ENCODE data around the gene CEP68.

Gene CEP68

GRCh38 chr2:65085148-65085547, 28.9 kb downstream of the CEP68 start:
- Histone ChIP-seq H3K4me3 (ENCODE audit: low read length, poor library complexity, severe bottlenecking) (no peak overlapping the region), H3K9me3 (ENCODE audit: insufficient read depth, low read depth, low read length) (no peaks in the 10 kb centered on the region), H3K4me1 (ENCODE audit: insufficient read depth, low read length, poor library complexity, severe bottlenecking) (peaks cover 5% of the 10 kb centered on the region), H3K79me2 (ENCODE audit: insufficient read depth, low read length) (no peaks in the 10 kb centered on the region; the same call in 1 of the 2 replicates), H3K36me3 (ENCODE audit: insufficient read depth, low read length) (peaks cover 86% of the 10 kb centered on the region), H3K27me3 (ENCODE audit: insufficient read depth, low read length, poor library complexity, severe bottlenecking) (no peaks in the 10 kb centered on the region), H3K4me2 (ENCODE audit: low read depth, low read length, poor library complexity, severe bottlenecking) (no peak overlapping the region), H3K9ac (ENCODE audit: low read depth, low read length, poor library complexity, severe bottlenecking) (no peak overlapping the region), H2AFZ (ENCODE audit: low read length) (no peak overlapping the region), H4K20me1 (ENCODE audit: insufficient read depth, low read length, poor library complexity, severe bottlenecking) (no peaks in the 10 kb centered on the region), H3K9me2 (replicated peaks; ENCODE audit: low read depth, low read length) (no peaks in the 10 kb centered on the region), H3F3A (ENCODE audit: low read depth) (no peaks in the 10 kb centered on the region)
- TF ChIP-seq CTCF (conservative IDR thresholded peaks at IDR 0.05; ENCODE audit: low read length), result no peak

DNA sequence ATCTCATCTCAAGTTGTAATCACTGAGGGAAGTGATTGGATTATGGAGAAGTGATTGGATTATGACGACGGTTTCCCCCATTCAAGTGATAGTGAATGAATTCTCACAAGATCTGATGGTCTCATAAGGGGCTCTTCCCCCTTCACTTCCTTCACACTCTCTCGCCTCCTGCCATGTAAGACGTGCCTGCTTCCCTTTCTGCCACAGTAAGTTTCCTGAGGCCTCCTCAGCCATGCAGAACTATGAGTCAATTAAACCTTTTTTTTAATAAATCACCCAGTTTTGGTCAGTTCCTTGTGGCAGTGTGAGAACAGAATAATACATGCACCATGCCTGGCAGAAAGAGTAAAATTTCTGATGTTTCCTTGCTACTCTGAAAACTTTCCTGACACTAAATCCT, 36.6 kb downstream of the CEP68 start:
- TF ChIP-seq CTCF (conservative IDR thresholded peaks at IDR 0.05; ENCODE audit: low read length) (no peak), EZH2phosphoT487 (IDR thresholded peaks at IDR 0.05; ENCODE audit: borderline replicate concordance) (no peak)
- Histone ChIP-seq H3K4me1 (ENCODE audit: insufficient read depth, low read length, poor library complexity, severe bottlenecking) (peaks cover 2% of the 10 kb centered on the region), H3K9me3 (ENCODE audit: insufficient read depth, low read depth, low read length) (no peaks in the 10 kb centered on the region), H3K4me3 (ENCODE audit: low read length, poor library complexity, severe bottlenecking) (no peak overlapping the region), H2AFZ (ENCODE audit: low read length) (no peak overlapping the region), H3K79me2 (ENCODE audit: insufficient read depth, low read length) (peaks cover 57% of the 10 kb centered on the region), H4K20me1 (ENCODE audit: insufficient read depth, low read length, poor library complexity, severe bottlenecking) (peaks cover 41% of the 10 kb centered on the region), H3K36me3 (ENCODE audit: insufficient read depth, low read length) (peaks cover 92% of the 10 kb centered on the region), H3K27me3 (ENCODE audit: insufficient read depth, low read length, poor library complexity, severe bottlenecking) (no peaks in the 10 kb centered on the region), H3F3A (ENCODE audit: low read depth) (no peaks in the 10 kb centered on the region), H3K4me2 (ENCODE audit: low read depth, low read length, poor library complexity, severe bottlenecking) (no peak overlapping the region), H3K9ac (ENCODE audit: low read depth, low read length, poor library complexity, severe bottlenecking) (no peak overlapping the region), H3K9me2 (replicated peaks; ENCODE audit: low read depth, low read length) (no peaks in the 10 kb centered on the region)

DNA sequence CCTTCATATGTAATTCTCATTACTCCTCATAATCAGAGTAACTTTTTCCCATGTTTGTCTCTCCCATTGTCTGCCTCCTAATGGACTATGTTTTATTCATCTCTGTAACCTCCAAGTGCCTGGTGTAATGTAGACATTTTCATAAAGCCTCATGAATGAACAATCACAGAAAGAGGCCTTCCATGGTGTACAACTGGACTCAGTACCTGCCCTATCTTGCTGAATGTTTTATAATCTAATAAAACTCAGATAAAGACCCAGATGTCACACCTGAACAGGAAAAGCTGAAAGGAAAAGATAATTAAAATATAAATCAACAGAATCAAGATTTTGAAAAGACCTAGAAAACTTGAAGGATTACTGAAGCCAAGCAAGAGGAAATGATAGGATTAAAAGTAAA, 37.0 kb downstream of the CEP68 start:
- Histone ChIP-seq H3K9me2 (replicated peaks; ENCODE audit: low read depth, low read length) (no peaks in the 10 kb centered on the region), H3K4me3 (ENCODE audit: low read length, poor library complexity, severe bottlenecking) (no peak overlapping the region), H3K27me3 (ENCODE audit: insufficient read depth, low read length, poor library complexity, severe bottlenecking) (no peaks in the 10 kb centered on the region), H3F3A (ENCODE audit: low read depth) (no peaks in the 10 kb centered on the region), H3K4me1 (ENCODE audit: insufficient read depth, low read length, poor library complexity, severe bottlenecking) (peaks cover 2% of the 10 kb centered on the region), H3K9me3 (ENCODE audit: insufficient read depth, low read depth, low read length) (no peaks in the 10 kb centered on the region), H3K9ac (ENCODE audit: low read depth, low read length, poor library complexity, severe bottlenecking) (no peak overlapping the region), H2AFZ (ENCODE audit: low read length) (no peak overlapping the region), H3K79me2 (ENCODE audit: insufficient read depth, low read length) (peaks cover 59% of the 10 kb centered on the region), H3K4me2 (ENCODE audit: low read depth, low read length, poor library complexity, severe bottlenecking) (no peak overlapping the region), H3K36me3 (ENCODE audit: insufficient read depth, low read length) (peaks cover 92% of the 10 kb centered on the region), H4K20me1 (ENCODE audit: insufficient read depth, low read length, poor library complexity, severe bottlenecking) (peaks cover 42% of the 10 kb centered on the region)
- TF ChIP-seq CTCF (conservative IDR thresholded peaks at IDR 0.05; ENCODE audit: low read length), result no peak
- no peak for TF ChIP-seq EZH2phosphoT487 (IDR thresholded peaks at IDR 0.05; ENCODE audit: borderline replicate concordance)
